Measurements from ENCODE around the gene PERCC1.

DNA sequence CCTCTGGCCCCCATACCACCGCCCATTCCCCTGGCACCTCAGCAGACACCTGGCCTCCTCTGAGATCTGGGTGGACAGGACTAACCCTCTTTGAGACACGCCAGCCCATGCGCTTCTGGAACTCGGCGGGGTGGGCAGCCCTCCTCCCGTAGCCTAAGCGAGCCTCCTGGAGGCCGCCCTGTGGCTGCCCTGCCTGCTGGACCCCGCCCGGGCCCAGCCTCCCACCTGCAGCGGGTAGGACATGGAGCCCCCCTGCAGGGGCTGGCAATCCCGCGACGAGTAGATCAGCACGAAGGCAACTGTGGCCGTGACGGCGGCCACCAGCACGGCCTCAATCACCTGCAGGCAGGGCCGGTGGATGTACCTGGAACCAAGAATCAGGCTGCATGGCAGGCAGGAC lies 21.7 kb downstream of the PERCC1 start:
- no peak for TF ChIP-seq POLR2A (IDR thresholded peaks at IDR 0.05)
- TF ChIP-seq, protein P1, sequence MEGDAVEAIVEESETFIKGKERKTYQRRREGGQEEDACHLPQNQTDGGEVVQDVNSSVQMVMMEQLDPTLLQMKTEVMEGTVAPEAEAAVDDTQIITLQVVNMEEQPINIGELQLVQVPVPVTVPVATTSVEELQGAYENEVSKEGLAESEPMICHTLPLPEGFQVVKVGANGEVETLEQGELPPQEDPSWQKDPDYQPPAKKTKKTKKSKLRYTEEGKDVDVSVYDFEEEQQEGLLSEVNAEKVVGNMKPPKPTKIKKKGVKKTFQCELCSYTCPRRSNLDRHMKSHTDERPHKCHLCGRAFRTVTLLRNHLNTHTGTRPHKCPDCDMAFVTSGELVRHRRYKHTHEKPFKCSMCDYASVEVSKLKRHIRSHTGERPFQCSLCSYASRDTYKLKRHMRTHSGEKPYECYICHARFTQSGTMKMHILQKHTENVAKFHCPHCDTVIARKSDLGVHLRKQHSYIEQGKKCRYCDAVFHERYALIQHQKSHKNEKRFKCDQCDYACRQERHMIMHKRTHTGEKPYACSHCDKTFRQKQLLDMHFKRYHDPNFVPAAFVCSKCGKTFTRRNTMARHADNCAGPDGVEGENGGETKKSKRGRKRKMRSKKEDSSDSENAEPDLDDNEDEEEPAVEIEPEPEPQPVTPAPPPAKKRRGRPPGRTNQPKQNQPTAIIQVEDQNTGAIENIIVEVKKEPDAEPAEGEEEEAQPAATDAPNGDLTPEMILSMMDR (IDR thresholded peaks at IDR 0.05) = no peak

Data from testis (tissue), 2 donors.